GM10248 (cell line): ENCODE data around the gene VAC14.

Experiments
- CTCF ChIA-PET: fragments of 300-600 bp; sonication (Branson Sonifier 250); formaldehyde crosslinking; extraction: SDS; loops from one replicate; lab custom pipeline; 2021; ENCODE audit warnings: antibody characterized with exemption; lab: Yijun Ruan, JAX
- POLR2A ChIA-PET: fragments of 350-650 bp; sonication (Branson Sonifier 250); formaldehyde crosslinking; extraction: SDS; loops from one replicate; lab custom pipeline; 2020; ENCODE audit warnings: antibody characterized with exemption; lab: Yijun Ruan, JAX
- DNase-seq: peaks from one replicate; pipeline ENCODE4 v3.0.0; 2012; ENCODE audit errors: extremely low spot score
- CTCF ChIP-seq: IDR thresholded peaks from 2 replicates; pipeline ENCODE4 v1.5.1; 2012; ENCODE audit warnings: mild to moderate bottlenecking, low read depth; ENCODE audit errors: extremely low read depth, missing control alignments, control extremely low read depth

Gene VAC14

GRCh38 chr16:70685061-70685937, 115.7 kb downstream of the VAC14 start:
- ChIA-PET CTCF (no interaction called here), POLR2A (no interaction called here)
- TF ChIP-seq CTCF = no peak
- DNase-seq = no peak

- POLR2A ChIA-PET = no interaction called here
- CTCF ChIA-PET = interaction anchor here (12.1 kb wide), 1 partner anchor 85 kb away, joined by 120 read pairs; no protein-coding TSS in a partner anchor
Observed at GRCh38 chr16:70684146-70685060, 116.6 kb downstream of the VAC14 start.

DNA sequence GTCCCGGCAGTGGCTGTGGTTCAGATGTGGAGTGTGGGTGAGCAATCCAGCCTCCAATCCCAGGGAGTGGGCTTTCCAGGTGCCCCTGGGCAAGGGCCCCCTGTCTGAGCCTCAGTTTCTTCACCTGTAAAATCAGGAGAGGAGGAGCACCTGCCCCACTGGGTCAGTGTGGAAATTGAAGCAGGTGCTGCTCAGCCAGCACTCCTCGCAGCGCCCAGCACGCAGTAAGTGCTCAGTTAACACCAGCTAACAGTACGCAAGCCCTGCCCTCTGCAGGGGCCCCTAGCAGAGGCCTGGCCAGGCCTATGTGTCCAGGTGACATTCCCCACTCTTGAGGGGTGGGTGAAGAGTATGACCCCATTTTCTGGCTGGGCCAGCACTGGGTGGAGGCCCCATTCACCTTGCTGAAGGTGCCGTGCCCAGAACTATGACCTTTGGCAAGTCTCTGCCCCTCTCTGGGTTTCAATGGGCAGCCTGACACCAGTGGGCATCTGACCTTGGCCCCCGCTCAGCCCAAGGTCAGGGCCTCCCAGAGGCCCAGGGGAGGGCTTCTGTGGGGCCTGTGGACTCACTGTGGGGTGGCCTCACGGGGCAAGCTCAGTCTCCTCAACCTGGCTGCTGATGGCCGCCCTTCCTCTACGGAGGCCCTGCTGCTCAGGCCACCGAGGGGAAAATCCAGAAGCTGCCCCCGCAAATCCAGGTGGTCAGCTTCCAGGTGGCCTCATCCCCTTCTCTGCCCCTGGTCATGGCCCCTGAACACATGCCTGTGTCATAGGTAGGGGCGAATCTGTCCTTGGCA, 117.6 kb downstream of the VAC14 start:
- ChIA-PET CTCF (interaction anchor here (12.1 kb wide), 1 partner anchor 86 kb away, joined by 120 read pairs; no protein-coding TSS in a partner anchor), POLR2A (no interaction called here)
- no peak for TF ChIP-seq CTCF
- no peak for DNase-seq

More at GRCh38 chr16:70684146-70685060, 116.6 kb downstream of the VAC14 start:
- no peak for TF ChIP-seq CTCF
- no peak for DNase-seq

- CTCF ChIA-PET = interaction anchor here (12.1 kb wide), 1 partner anchor 87 kb away, joined by 120 read pairs; no protein-coding TSS in a partner anchor
- TF ChIP-seq CTCF = no peak
- POLR2A ChIA-PET = no interaction called here
- no peak for DNase-seq
Observed at GRCh38 chr16:70682239-70683145, 118.5 kb downstream of the VAC14 start.

GRCh38 chr16:70681382-70682238, 119.3 kb downstream of the VAC14 start:
- CTCF ChIA-PET = interaction anchor here (1.1 to 12.1 kb wide), 2 partner anchors 14 to 88 kb away, joined by 3 to 120 read pairs; no protein-coding TSS in a partner anchor

More at GRCh38 chr16:70681382-70682238, 119.3 kb downstream of the VAC14 start:
- TF ChIP-seq CTCF = no peak
- no peak for DNase-seq
- POLR2A ChIA-PET = no interaction called here
